GM19351 (cell line): ENCODE results near the gene ZNF618.

Experiments
- ATAC-seq: cut with Tn5 transposase; IDR thresholded peaks from one replicate; pipeline ENCODE4 v1.9.1; 2021; ENCODE audit warnings: mild to moderate bottlenecking, moderate library complexity; ENCODE audit not compliant: unreplicated experiment

The ZNF618 gene

DNA sequence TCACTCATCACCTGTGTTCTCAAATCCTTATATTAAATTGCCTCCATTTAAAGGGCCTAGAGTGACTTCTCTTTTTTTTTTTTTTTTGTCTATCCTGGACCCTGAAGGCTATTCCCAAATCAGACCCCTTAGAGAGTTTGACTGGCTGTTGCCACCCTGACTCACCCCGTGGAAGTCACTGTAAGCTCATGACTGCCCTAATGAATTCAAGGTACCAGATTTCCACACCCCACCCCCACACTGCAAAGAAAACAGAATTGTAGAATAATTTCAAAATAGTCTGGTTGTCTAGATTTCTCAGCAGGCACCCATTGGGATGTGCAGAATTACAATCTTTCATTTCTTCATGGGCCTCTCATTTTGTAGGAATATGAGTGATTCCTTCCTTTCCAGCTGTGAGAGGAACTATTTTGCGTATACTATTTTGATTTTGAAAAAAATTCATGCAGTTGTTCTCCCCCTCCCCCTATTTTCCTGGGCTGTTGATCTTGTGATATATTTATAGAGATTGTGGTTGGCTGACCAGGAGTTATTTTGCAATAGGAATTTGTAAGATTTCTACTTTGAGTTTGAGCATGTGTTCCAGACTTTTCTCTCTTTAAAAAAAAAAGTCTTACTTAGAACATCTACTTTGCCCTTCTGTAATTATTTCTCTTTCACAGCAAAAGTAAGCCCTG, 79.1 kb downstream of the ZNF618 start:
- no peak for ATAC-seq

DNA sequence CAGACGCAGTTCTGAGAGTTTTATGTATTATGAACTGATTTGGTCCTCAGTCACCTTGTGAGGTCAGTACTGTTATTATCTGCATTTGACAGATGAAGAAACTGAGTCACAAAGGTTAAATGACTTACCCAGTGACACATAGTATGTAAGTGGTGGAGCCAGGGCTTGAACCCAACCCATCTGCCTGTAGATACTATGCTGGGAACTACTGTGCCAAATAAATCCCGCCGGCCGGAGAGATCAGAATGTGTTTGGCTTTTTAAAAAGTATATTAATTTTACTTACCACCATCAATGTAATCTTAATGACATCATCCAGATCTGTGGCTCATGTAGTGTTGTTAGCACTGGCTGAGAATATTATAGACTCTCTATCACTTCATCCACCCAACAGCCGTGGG, 80.8 kb downstream of the ZNF618 start:
- no peak for ATAC-seq

DNA sequence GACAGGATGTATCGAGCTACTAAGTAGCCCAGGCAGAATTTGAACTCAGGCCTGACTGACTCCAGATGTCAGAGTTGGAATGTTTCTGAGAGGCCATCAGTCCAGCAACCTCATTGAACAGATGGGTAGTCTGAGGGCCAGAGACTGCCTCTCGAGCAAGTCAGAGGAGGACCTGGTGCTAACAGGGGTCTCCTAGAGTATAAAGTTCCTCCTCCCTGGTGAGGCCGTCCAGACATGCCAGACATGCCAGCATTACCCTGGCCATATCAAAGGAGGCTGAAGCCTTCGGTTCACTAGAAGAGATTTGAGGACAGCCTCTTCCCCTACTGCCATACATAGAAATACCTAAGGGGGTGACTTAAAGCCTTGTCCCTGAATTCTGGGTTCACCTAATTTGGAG, 81.2 kb downstream of the ZNF618 start:
- no peak for ATAC-seq

DNA sequence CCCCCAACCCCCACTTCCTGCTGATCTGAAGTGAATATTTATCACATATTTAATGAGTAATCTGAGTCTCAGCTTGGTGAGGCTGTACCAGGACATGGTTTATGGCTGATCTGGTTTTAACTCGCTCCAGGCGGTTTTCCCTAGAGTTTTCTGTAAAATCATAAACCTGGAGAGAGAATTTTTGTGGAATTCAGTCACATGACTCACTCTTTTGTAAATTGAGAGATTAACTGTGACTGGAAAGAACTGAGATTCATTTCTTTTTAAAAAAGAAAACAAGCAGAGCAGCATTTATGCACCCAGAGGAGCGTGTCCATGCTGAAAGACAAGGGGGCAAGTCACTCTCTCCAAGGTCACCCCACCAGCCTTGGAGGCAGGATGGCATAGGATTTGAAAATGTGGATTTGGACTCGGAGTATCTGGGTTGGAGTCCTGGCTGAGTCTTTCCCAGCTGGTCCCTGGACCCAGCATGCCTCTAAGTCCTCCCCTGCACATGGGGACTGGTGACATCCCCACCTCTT, 81.8 kb downstream of the ZNF618 start:
- ATAC-seq = no peak

DNA sequence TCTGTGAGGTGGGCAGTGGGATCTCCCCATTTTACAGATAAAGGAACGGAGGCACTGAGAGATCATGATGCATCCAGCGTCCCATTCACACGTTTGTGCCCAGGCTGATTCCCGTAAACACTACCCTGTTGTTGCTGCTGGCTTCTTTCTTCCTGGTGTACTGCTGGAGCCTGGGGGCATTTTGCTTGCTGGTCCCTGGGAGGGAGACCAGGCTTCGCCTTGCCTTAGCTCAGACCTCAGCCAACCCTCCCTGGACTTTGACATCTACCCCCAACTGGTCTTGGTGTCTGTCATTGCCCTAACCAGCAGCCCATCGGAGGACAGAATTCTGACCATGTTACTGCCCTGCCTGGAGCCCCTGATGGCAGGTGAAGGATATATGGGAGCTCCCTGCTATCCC, 82.4 kb downstream of the ZNF618 start:
- ATAC-seq = no peak

DNA sequence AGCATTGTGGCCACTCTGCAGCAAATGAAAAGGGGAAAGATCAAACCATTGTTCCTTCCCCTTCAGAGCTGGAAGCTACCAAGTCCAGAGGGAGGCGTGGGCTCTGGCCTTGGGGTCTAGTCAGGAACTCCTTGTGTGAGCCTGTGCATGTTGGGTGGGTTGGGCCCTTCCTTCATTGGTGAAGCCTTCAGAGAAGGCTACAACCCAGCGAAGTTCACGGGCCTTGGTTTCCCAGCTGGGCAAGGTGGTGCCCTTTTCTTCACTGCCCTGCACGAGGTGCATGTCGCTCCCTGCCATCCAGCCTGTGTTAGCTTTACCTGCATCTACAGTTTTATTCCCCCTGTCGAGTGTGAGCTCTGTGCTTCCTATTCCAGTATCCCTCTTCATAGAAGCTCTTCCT, 84.7 kb downstream of the ZNF618 start:
- no peak for ATAC-seq

DNA sequence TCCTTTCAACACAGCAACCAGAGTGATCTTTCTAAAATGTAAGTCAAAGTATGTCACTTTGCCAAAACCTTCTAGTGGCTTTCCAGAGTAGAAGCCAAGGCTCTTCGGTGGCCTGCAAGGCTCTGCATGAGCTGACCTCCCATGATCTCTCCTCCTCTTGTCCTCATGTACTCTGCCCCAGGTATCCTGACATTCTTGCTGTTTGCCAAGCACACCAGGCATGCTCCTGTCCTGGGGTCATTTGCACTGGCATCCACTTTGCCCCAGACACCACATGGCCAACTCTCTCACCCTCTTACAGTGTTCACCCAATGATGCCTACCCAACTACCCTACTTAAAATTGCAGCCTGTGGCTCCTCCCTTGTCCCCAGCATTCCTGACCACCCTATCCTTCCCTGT, 86.3 kb downstream of the ZNF618 start:
- no peak for ATAC-seq

DNA sequence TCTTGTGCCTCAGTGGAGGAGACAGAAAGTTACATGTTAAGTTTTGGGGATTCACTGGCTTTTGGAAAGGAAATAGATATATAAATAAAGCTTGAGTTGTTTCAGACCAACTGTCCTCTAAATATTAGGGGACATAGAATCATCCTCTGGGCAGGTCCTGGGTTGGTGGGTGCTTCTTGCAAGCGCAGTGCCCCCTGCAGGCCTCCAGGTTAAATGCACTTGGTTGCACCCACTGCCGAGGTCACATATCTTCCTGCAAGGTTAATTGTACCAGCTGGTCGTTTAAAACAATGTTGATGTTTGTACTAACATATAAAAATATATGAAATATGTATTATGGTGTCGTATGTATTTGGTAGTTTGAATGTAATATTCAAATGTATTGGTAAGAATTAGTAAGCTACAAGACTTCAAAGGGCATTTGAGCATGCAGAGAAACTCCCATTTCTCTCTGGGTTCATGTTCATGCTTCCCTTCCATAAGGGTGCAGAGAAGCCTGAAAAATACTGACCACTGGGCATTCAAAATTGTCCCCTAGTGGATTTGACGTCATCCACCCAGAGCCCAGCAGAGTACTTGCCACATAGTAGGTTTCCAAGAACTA, 87.0 kb downstream of the ZNF618 start:
- ATAC-seq = no peak

DNA sequence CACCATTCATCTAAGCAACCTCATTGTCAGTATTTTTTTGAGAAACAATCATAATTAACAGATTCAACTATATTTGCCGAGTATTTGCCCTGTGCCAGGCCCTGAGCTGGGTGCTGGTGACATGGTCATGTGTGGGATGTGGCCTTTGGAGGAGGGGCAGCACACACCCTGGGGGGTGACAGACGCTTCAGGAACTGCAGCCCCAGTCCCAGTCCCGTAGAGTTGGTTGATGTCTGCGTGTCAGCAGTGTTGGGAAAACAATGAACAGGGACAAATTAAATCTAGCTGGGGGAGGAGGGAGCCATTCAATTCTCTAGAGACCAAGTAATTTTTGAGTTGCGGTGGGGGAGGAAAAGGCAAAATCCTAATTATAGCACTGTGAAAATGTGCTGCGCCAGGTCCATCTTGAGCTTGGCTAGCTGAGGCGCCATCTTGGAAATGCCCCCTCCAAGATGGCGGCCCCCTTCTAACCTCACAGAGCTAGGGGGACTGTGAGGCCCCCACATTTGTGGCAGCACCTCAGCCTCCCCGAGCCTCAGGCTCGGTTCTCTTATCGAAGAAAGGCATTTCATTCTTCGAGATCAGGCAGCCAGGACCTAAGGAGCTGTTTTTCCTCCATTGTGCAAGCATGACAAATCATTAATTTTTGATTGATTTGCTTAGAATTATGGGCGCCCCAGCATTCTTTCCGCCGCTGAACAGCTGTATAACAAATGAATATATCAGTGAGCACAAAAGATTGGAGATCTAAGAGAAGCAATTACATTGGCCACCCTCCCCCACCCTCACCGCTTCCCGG, 87.8 kb downstream of the ZNF618 start:
- no peak for ATAC-seq

DNA sequence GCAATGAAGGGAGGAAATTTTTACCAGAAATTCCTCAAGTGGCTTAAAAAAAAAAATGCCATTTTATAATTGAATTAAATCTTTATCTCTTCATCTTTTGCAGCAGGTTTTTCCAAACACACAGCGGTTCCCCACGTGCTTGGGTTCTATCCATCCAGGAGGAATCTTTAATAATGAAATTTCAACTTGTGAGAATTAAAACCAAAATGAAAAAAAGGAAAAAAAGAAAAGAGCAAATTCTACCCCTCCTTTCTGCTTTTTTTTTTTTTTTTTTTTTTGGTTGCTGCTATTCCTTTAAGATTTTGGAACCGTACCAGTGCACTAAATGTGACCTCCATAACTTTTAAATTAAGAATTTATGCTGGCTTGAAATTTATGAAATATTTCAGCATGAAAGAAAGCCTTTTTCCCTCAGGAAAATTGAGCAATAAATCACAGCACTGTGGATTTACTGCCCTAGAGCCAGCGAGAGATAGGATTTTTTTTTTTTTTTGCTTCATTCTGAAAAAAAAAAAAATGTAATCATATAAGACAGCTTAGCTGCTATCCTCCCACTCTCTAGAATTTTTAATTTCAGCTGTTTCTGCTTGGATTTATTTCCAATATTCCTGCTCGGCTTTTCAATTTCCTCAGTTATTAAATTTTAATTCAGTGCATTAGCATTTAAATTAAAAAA, 88.5 kb downstream of the ZNF618 start:
- no peak for ATAC-seq

DNA sequence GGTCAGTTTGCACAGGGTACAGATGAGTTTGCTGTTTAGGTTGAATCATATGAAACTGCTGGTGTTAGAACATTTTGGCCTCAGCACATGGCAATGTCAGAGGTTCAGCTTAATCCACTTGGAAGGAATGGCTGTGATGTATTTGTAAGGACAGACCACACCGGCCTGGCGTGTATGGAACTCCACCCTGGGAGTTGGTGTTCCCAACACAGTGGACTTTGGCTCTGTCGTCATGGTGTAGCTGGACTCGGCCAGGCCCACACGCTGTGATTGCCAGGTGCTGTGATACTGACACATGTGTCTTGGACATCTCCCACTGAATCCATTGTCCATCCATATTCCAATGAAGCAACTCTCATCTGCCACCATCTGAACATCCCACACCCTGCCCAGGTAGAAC, 90.3 kb downstream of the ZNF618 start:
- no peak for ATAC-seq

DNA sequence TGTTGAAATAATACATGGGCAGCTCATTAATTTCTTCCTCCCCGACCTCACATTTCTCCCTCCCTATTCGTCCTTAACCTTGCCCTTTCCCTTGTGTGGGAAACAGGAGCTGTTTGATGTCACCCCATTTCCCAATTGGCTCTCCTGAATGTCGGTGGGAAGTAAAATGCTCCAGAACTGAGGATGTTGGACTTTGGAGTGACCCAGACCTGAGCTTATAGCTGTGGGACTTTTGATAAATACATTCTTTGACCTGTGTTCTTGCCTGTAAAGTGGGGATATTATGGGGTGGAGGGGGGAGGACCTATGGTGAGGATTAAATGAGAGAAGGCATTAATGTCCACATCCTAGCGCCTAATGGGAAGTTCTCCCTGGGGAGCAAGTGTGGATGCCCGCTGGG, 91.3 kb downstream of the ZNF618 start:
- ATAC-seq = no peak

DNA sequence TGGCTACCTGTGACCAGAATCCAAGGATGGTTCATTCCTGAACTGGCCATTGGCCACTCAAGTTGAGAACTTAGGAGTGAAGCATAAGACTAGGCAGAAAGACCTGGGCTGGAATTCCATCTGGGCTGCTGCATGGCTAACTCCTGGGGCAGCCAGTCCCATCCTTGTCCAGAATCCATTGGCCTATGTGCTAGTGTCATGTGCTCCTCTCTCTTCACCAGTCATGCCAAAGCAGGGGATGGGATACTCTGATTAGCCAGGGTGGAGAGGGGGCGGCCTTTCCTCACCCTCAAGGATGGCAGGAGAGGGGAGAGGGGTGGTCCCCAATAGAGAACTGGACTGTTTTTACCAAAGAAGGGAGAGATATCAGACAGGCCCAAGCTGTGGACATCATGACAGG, 93.2 kb downstream of the ZNF618 start:
- no peak for ATAC-seq

DNA sequence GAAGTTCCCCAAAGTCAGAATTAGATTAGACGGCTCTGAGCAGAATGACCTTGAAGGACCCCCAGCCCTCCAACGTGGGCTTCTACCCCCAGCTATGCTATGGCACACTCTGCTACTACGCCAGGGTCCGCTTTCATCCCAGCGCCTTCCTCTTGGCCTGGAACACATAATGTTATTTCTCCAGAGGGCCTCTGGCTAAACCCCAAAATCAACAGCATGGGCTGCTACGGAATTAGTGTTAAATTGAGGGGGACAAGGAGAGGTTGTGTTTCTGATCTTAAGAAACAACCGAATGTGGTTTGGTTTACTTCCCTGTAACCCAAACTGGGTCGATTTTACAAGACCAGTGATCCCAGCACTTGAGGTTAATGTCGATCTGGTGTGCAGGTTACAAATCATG, 97.1 kb downstream of the ZNF618 start:
- ATAC-seq = no peak

DNA sequence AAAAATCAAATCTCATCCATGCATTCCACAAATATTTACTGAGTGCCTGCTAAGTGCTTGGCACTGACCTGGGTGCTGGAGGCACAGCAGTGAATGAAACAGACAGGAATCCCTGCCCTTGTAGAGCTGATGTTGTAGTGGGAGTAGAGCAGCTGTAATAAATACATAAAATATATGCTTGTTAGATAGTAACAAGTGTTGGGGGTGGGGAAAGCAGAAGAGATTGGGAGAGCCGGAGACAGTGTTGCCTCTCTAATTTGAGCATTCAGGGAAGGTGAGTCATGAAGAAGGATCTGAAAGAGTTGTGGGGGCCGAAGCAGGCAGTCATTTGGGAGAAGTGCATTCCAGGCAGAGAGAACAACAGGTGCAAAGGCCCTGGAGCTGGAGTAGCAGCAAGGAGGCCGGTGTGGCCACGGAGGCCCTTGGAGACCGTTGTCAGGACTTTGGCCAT, 97.9 kb downstream of the ZNF618 start:
- no peak for ATAC-seq

DNA sequence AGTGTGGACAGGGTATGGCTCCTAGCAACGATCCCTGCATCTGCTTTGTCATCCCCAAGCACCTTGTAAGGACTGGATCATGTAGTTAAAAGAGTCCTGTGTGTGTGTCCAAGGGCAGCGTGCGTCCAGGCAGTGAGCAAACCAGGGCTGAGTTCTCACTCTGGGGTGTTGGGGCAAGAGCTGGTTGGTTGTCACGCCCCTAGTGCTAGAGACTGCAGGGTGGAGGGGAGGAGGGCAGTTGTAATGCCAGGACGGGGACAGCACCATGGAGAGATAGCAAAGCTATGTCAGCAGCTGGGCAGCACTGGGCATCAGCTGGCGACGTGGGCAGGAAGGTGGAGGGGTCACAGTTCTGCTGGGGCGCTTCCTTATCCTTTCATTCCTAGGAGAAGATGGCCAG, 100.8 kb downstream of the ZNF618 start:
- ATAC-seq = no peak

DNA sequence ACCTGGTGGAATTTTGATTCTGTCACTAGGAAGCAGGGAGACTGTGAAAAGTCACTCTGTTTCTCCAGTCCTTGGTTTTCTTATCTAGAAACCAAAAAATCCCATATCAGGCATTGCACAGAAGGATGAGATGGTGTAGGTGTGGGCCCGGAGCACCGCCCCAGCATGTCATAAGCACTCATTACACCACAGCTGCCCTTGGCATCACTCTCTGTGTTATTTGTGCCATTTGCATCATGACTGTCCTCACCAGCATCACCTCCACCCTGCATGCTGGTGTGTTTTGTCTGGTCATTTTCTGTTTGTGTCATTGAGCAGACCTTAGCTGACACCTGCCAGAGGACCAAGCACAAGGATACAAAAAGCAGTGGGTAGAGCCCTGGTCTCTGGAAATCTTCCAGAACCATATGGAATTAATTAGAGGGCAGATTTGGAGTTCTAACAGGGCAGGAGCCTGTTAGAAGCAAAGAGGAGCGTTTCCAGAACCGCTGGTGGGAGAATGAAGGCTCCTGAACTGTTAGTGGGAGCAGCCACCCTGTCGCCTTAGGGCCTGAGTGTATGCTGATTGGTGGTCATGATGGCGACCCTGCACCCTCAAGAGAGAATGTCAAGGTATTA, 102.7 kb downstream of the ZNF618 start:
- no peak for ATAC-seq

DNA sequence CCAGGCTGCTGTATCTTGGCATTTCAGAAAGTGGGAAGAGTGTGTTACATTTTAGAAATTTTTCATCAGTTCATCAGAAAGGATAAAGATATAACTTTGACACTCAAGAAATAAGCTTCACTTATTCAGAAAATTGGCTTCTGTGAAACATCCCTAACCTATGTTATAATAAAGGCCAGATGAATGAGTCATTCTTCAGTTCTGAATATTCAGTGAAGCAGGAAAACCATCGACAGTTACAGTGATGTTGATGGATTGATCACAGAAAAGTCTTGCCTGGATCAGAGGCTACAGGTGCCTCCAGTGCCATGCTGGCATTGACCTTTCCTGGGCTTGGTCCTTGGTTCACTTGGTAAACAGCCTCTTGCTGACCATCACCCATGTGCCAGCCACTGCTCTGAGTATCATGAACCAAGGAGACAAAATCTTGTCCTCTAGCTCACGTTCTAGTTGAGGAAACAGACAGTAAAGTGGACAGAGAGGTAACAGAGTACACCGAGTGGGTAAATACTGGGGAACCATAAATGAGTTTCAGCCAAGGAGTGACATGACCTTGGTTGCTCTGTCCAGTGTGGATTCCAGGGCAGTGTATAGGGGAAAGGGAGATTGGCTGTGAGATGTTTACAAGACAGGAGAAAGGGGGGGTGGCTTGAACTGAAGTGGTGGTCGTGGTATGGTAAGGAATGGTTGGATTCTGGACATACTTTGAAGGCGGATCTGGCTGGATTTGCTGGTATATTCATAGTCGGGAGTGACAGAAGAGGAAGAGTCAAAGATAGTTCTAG, 103.4 kb downstream of the ZNF618 start:
- no peak for ATAC-seq

DNA sequence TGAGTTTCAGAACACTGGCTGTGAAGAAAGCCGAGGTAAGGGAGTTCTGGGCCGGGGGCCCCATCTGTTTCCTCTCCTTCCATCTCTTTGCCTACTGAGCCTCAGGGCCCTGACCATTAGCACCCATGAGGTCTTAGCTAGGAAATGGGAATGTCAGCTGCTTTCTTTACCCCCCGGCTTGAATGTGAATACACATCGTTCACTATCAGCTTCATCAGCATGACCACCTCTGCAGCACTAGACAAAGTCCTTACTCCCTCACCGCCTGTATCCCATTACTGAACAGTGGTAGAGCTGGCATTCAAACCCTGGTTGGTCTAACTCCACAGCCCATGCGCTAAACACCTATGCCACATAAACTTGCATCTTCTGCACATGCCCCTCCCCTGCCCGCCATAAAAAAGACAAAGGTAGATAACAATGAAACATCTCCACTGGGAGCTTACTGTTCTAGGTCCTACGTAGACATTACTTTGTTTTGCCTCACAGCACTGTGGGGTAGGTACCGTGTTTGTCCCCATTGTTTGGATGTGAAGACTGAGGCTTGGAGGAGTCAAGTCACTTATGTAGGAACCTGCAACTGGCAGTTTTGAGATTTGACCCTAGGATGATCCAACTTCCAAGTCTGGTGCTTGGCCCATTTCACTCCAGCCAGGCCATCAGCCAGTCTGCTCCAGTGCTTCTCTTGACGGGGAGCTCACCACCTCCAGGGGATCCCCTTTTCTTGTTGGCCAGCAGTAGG, 108.7 kb downstream of the ZNF618 start:
- ATAC-seq = no peak
